K562 (cell line): ENCODE measurements around the gene PCDHGB1. TPM values are rescaled to one million over a fixed set of nuclear protein-coding genes. Genes with fewer than 3 reads are reported as not detected.

Source experiments
- polyA plus RNA-seq, 8 experiments: library from polyadenylated mRNA; depleted of rRNA in 4 of 8; stranded (reverse) in 5 of 8; unstranded in 3 of 8; fragments of >200 nt; fragmentation: Nextera tagmentation in 2 of 8; fragmentation: Illumina TruSeq in 1 of 8; extraction: Ambion mirVana in 2 of 8; extraction: Trizol in 1 of 8; gene quantifications; 2 replicates each; pipeline versions ENCODE4 v1.2.1 to v1.2.3, GENCODE V29; 2011 to 2014; ENCODE audit warnings: inconsistent platforms in 1 of 8, missing spikeins in 1 of 8
- total RNA-seq, 7 experiments: library from RNA; depleted of rRNA in 6 of 7; stranded (reverse); fragments of >200 nt in 6 of 7; fragmentation: Illumina TruSeq in 2 of 7; extraction: Trizol in 2 of 7; gene quantifications; 2 replicates each; pipeline versions ENCODE4 v1.2.1 to v1.2.3, GENCODE V29; 2011 to 2021; ENCODE audit warnings: low replicate concordance in 1 of 7
- TF ChIP-seq, protein P1 (sequence below): fragments of 250-450 bp; sonication (Bioruptor Pico); IDR thresholded peaks from 2 replicates; pipeline ENCODE4 v1.4.0; 2020

Gene PCDHGB1
- total and polyA plus RNA-seq, 9 of the 15 experiments (the other 6 are each of a cell fraction or from before 2014, with no cell fraction given) = 0.06 to 0.20 (median 0.07) TPM; not detected in 2

DNA sequence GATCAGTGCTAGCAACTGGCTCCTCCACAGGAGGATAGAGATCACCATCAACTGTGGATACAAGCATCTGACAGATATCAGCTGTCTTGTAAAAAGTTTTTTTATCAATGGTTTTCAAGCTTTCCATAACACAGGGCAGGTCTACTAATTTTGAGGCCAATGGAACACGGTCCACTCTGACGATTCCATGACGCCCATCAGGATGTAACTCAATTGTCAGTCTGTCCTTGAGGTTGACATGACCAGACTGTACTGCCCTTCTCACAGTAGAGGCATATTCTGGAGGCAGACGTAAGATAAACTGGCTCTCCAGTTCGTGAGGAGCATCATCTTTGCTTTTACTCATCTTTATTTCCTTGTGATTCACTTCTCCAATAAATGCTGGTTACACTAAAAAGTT, 30.2 kb upstream of the PCDHGB1 start (continued):
- TF ChIP-seq, protein P1, sequence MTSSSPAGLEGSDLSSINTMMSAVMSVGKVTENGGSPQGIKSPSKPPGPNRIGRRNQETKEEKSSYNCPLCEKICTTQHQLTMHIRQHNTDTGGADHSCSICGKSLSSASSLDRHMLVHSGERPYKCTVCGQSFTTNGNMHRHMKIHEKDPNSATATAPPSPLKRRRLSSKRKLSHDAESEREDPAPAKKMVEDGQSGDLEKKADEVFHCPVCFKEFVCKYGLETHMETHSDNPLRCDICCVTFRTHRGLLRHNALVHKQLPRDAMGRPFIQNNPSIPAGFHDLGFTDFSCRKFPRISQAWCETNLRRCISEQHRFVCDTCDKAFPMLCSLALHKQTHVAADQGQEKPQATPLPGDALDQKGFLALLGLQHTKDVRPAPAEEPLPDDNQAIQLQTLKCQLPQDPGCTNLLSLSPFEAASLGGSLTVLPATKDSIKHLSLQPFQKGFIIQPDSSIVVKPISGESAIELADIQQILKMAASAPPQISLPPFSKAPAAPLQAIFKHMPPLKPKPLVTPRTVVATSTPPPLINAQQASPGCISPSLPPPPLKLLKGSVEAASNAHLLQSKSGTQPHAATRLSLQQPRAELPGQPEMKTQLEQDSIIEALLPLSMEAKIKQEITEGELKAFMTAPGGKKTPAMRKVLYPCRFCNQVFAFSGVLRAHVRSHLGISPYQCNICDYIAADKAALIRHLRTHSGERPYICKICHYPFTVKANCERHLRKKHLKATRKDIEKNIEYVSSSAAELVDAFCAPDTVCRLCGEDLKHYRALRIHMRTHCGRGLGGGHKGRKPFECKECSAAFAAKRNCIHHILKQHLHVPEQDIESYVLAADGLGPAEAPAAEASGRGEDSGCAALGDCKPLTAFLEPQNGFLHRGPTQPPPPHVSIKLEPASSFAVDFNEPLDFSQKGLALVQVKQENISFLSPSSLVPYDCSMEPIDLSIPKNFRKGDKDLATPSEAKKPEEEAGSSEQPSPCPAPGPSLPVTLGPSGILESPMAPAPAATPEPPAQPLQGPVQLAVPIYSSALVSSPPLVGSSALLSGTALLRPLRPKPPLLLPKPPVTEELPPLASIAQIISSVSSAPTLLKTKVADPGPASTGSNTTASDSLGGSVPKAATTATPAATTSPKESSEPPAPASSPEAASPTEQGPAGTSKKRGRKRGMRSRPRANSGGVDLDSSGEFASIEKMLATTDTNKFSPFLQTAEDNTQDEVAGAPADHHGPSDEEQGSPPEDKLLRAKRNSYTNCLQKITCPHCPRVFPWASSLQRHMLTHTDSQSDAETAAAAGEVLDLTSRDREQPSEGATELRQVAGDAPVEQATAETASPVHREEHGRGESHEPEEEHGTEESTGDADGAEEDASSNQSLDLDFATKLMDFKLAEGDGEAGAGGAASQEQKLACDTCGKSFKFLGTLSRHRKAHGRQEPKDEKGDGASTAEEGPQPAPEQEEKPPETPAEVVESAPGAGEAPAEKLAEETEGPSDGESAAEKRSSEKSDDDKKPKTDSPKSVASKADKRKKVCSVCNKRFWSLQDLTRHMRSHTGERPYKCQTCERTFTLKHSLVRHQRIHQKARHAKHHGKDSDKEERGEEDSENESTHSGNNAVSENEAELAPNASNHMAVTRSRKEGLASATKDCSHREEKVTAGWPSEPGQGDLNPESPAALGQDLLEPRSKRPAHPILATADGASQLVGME (CRISPR knock-in tag) = no peak
